DOHH2 (cell line): ENCODE data around the gene NPNT.

Source experiments
- H3F3A ChIP-seq: fragments of 200-600 bp; sonication (generic), shearing (Covaris generic); 2 replicates; pipeline ENCODE4 v1.6.0; 2016; ENCODE audit warnings: antibody characterized with exemption, mild to moderate bottlenecking; ENCODE audit not compliant: control insufficient read depth, insufficient read depth
- H3K27ac ChIP-seq: fragments of 200-600 bp; sonication (generic); 2 replicates; pipeline ENCODE4 v1.5.1; 2014; ENCODE audit warnings: low read depth, mild to moderate bottlenecking, low read length, moderate library complexity
- H3K27me3 ChIP-seq: fragments of 200-600 bp; sonication (generic); 2 replicates; pipeline ENCODE4 v1.6.1; 2014; ENCODE audit warnings: mild to moderate bottlenecking, low read length, mixed read lengths; ENCODE audit not compliant: control insufficient read depth
- H3K36me3 ChIP-seq: fragments of 200-600 bp; sonication (generic); 2 replicates; pipeline ENCODE4 v1.6.1; 2014; ENCODE audit warnings: mild to moderate bottlenecking, low read length, moderate library complexity, mixed read lengths; ENCODE audit not compliant: control insufficient read depth
- H3K4me1 ChIP-seq: fragments of 200-600 bp; sonication (generic); 2 replicates; pipeline ENCODE4 v1.6.1; 2014; ENCODE audit warnings: mild to moderate bottlenecking, low read length, mixed read lengths; ENCODE audit not compliant: control insufficient read depth
- H3K4me2 ChIP-seq: fragments of 200-600 bp; sonication (generic); 2 replicates; pipeline ENCODE4 v1.6.0; 2014; ENCODE audit warnings: mild to moderate bottlenecking, low read length, moderate library complexity
- H3K4me3 ChIP-seq: fragments of 200-600 bp; sonication (generic); 2 replicates; pipeline ENCODE4 v1.5.1; 2014; ENCODE audit warnings: mild to moderate bottlenecking, low read length, mixed read lengths
- H3K79me2 ChIP-seq: fragments of 200-600 bp; sonication (generic); 2 replicates; pipeline ENCODE4 v1.6.1; 2014; ENCODE audit warnings: mild to moderate bottlenecking, low read length, mixed read lengths; ENCODE audit not compliant: control insufficient read depth
- H3K9me2 ChIP-seq: fragments of 200-600 bp; sonication (generic); replicated peaks from 2 replicates; pipeline ENCODE4 v1.6.1; 2014; ENCODE audit warnings: mild to moderate bottlenecking, low read length, mixed read lengths; ENCODE audit not compliant: control insufficient read depth
- H3K9me3 ChIP-seq: fragments of 200-600 bp; sonication (generic); 2 replicates; pipeline ENCODE4 v1.6.1; 2014; ENCODE audit warnings: antibody characterized with exemption, low read length, mixed read lengths; ENCODE audit not compliant: control insufficient read depth, insufficient read depth
- H4K20me1 ChIP-seq: fragments of 200-600 bp; sonication (generic); 2 replicates; pipeline ENCODE4 v1.6.0; 2014; ENCODE audit warnings: low read depth, mild to moderate bottlenecking, antibody characterized with exemption, low read length, moderate library complexity; ENCODE audit not compliant: control insufficient read depth, insufficient read depth
- EZH2phosphoT487 ChIP-seq: fragments of 200-600 bp; sonication (generic); IDR thresholded peaks from 2 replicates; pipeline ENCODE4 v1.6.1; 2017; ENCODE audit warnings: borderline replicate concordance, mild to moderate bottlenecking, antibody characterized with exemption, low read length, moderate library complexity, mixed read lengths
- TF ChIP-seq, protein P1 (sequence below): fragments of 200-600 bp; sonication (generic); IDR thresholded peaks from one replicate; pipeline ENCODE4 v1.5.1; 2014; ENCODE audit warnings: antibody characterized with exemption, mild to moderate bottlenecking, low read depth, low read length; ENCODE audit not compliant: poor library complexity, severe bottlenecking

NPNT gene

DNA sequence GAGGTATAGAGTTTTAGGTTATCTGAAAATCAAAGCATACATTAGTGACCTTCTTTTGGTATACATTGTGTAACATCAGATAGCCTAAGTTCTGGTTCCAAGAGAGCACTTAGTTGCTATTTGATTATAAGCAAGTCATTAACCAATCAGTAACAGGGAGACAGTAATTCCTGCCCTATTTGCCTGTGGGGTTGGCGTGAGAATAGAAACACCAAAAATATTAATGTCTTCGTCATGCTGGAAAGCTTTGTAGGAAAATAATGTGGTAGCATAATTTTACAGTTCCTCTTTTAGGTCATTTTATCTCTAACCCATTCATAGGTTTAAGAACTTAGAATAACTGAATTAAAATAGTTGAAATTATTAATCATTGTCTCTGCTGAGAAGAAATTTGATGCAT is 37.8 kb downstream of the NPNT start:
- no peaks in the 10 kb centered on the region for H3K36me3 ChIP-seq
- H3K4me3 ChIP-seq, result no peak overlapping the region
- no peak overlapping the region for H3K27ac ChIP-seq
- no peaks in the 10 kb centered on the region for H3K27me3 ChIP-seq
- peaks cover 5% of the 10 kb centered on the region for H3K4me1 ChIP-seq
- no peaks in the 10 kb centered on the region for H3K79me2 ChIP-seq
- no peaks in the 10 kb centered on the region for H3K9me3 ChIP-seq
- no peaks in the 10 kb centered on the region for H4K20me1 ChIP-seq
- H3K9me2 ChIP-seq, result no peaks in the 10 kb centered on the region
- H3F3A ChIP-seq, result no peaks in the 10 kb centered on the region
- no peak overlapping the region for H3K4me2 ChIP-seq
- TF ChIP-seq, protein P1, sequence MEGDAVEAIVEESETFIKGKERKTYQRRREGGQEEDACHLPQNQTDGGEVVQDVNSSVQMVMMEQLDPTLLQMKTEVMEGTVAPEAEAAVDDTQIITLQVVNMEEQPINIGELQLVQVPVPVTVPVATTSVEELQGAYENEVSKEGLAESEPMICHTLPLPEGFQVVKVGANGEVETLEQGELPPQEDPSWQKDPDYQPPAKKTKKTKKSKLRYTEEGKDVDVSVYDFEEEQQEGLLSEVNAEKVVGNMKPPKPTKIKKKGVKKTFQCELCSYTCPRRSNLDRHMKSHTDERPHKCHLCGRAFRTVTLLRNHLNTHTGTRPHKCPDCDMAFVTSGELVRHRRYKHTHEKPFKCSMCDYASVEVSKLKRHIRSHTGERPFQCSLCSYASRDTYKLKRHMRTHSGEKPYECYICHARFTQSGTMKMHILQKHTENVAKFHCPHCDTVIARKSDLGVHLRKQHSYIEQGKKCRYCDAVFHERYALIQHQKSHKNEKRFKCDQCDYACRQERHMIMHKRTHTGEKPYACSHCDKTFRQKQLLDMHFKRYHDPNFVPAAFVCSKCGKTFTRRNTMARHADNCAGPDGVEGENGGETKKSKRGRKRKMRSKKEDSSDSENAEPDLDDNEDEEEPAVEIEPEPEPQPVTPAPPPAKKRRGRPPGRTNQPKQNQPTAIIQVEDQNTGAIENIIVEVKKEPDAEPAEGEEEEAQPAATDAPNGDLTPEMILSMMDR, result no peak
- TF ChIP-seq EZH2phosphoT487, result no peak

DNA sequence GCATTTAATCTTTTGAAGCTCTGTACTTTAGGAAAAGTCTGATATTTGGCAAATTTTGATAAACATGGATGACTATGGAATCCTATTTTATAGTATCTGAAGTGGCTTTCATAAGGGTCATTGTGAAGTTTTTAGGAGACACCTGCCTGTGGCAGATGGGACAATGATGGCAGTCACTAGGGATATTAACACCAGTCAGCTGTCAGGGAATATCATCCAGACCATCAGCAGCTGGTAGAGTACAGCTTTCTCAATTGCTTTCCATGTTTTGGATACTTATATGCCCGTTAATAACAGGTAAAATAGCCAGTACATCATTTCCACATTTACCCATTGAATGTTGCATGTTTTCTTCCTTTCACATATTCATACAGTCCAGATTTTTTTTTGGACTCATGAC is 39.1 kb downstream of the NPNT start:
- Histone ChIP-seq H3K79me2 (no peaks in the 10 kb centered on the region), H3K4me3 (no peak overlapping the region), H3K27me3 (no peaks in the 10 kb centered on the region), H3K9me3 (no peaks in the 10 kb centered on the region), H3K4me1 (peaks cover 5% of the 10 kb centered on the region), H3K4me2 (no peak overlapping the region), H3K36me3 (no peaks in the 10 kb centered on the region), H4K20me1 (no peaks in the 10 kb centered on the region), H3K9me2 (no peaks in the 10 kb centered on the region), H3F3A (no peaks in the 10 kb centered on the region), H3K27ac (no peak overlapping the region)
- TF ChIP-seq, protein P1, result no peak
- no peak for TF ChIP-seq EZH2phosphoT487

DNA sequence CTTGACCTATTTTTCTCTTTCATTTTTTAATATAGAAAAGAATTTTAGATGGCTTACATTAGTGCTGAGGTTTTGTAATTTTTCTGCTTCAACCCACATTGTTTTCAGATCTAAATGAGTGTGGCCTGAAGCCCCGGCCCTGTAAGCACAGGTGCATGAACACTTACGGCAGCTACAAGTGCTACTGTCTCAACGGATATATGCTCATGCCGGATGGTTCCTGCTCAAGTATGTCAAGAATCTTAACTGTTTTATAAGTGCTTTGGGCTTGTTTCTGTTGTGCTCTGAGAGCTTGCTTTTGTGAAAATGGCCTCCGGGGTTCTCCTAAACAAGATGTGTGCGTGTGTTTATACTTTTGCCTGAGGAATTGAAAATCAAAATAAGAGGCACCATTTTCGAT is 41.6 kb downstream of the NPNT start:
- Histone ChIP-seq H3K79me2 (no peaks in the 10 kb centered on the region), H4K20me1 (no peaks in the 10 kb centered on the region), H3K9me2 (no peaks in the 10 kb centered on the region), H3K36me3 (no peaks in the 10 kb centered on the region), H3K9me3 (no peaks in the 10 kb centered on the region), H3K4me3 (no peak overlapping the region), H3K4me2 (no peak overlapping the region), H3F3A (no peaks in the 10 kb centered on the region), H3K27ac (no peak overlapping the region), H3K27me3 (no peaks in the 10 kb centered on the region), H3K4me1 (peaks cover 5% of the 10 kb centered on the region)
- TF ChIP-seq, protein P1, result no peak
- no peak for TF ChIP-seq EZH2phosphoT487

- Histone ChIP-seq H3K27me3 (no peaks in the 10 kb centered on the region), H3K27ac (no peak overlapping the region), H3K9me3 (no peaks in the 10 kb centered on the region), H3K79me2 (no peaks in the 10 kb centered on the region), H3K4me2 (no peak overlapping the region), H3K4me3 (no peak overlapping the region), H3F3A (no peaks in the 10 kb centered on the region), H3K9me2 (no peaks in the 10 kb centered on the region; the same call in 1 of the 2 replicates), H4K20me1 (no peaks in the 10 kb centered on the region), H3K36me3 (no peaks in the 10 kb centered on the region), H3K4me1 (peaks cover 4% of the 10 kb centered on the region)
- TF ChIP-seq, protein P1, result no peak
- no peak for TF ChIP-seq EZH2phosphoT487
Measured at GRCh38 chr4:105937759-105938158, 42.5 kb downstream of the NPNT start.
